NCI-H510A treated with DMSO at 0.1 percent for 48 hours (cell line): ENCODE measurements around the gene CHID1.
A peak's percentile ranks its signal among the peaks of the same experiment; 100 is the strongest.

Experiments
- DNase-seq: peaks from one replicate; lab custom pipeline; 2025; lab: John Stamatoyannopoulos, UW

CHID1 gene

GRCh38 chr11:933142-933851 is 22.7 kb upstream of the CHID1 start:
- DNase-seq, result no peak

- DNase-seq, result no peak
Observed at GRCh38 chr11:932435-932834, 21.8 kb upstream of the CHID1 start.

- no peak for DNase-seq
Observed at GRCh38 chr11:931385-931784, 20.8 kb upstream of the CHID1 start.

- no peak for DNase-seq
Observed at GRCh38 chr11:929405-929804, 18.8 kb upstream of the CHID1 start.

- DNase-seq, result no peak
Observed at GRCh38 chr11:928786-929185, 18.2 kb upstream of the CHID1 start.

GRCh38 chr11:927871-928270 is 17.3 kb upstream of the CHID1 start:
- no peak for DNase-seq

- no peak for DNase-seq
Observed at GRCh38 chr11:926341-926916, 15.8 kb upstream of the CHID1 start.

GRCh38 chr11:925496-926301 is 15.1 kb upstream of the CHID1 start, which contains the start of gene AP2A2:
Gene AP2A2, plus strand, starts transcription at chr11:925870. Its CDS starts 152 bp downstream, at chr11:926022.
- DNase-seq, result peak; percentile 60

- no peak for DNase-seq
Observed at GRCh38 chr11:925158-925495, 14.5 kb upstream of the CHID1 start.

- DNase-seq, result no peak
Observed at GRCh38 chr11:924406-925157, 14.0 kb upstream of the CHID1 start.

GRCh38 chr11:923691-924405 is 13.2 kb upstream of the CHID1 start:
- no peak for DNase-seq

GRCh38 chr11:921921-922678 is 11.5 kb upstream of the CHID1 start:
- DNase-seq, result no peak

GRCh38 chr11:917426-917825 is 6.8 kb upstream of the CHID1 start:
- DNase-seq, result no peak

GRCh38 chr11:914747-915501 is 4.3 kb upstream of the CHID1 start:
- DNase-seq, result no peak

GRCh38 chr11:914204-914603 is 3.6 kb upstream of the CHID1 start:
- no peak for DNase-seq

- no peak for DNase-seq
Observed at GRCh38 chr11:913043-913442, 2.4 kb upstream of the CHID1 start.

- no peak for DNase-seq
Observed at GRCh38 chr11:912266-912665, 1.7 kb upstream of the CHID1 start.

GRCh38 chr11:911890-912219 is 1.2 kb upstream of the CHID1 start:
- no peak for DNase-seq

- no peak for DNase-seq
Observed at GRCh38 chr11:911031-911889, 650 bp upstream of the CHID1 start.
